ENCODE measurements around the gene TBP.

- no peak for TF ChIP-seq CTCF (IDR thresholded peaks at IDR 0.05)
- TF ChIP-seq POLR2AphosphoS5 (IDR thresholded peaks at IDR 0.05) = no peak
- no peak for TF ChIP-seq POLR2A (IDR thresholded peaks at IDR 0.05)
Measured at GRCh38 chr6:170536671-170537070, 17.5 kb upstream of the TBP start.
